Stimulated activated CD4-positive, alpha-beta T cell treated with anti-CD3 and anti-CD28 coated beads, Interleukin-4, amount 100 ng/mL, for 1 hour (primary cell): ENCODE measurements around the gene KIF20A.
A peak's percentile ranks its signal among the peaks of the same experiment; 100 is the strongest.
"Not testable (repeated sequence)": the region's sequence is repeated elsewhere in the genome, so short reads cannot be mapped to it uniquely, and the experiment has no call there.

Experiments used
- DNase-seq: peaks from one replicate; pipeline ENCODE4 v3.0.0-alpha.2; 2020

The KIF20A gene

DNA sequence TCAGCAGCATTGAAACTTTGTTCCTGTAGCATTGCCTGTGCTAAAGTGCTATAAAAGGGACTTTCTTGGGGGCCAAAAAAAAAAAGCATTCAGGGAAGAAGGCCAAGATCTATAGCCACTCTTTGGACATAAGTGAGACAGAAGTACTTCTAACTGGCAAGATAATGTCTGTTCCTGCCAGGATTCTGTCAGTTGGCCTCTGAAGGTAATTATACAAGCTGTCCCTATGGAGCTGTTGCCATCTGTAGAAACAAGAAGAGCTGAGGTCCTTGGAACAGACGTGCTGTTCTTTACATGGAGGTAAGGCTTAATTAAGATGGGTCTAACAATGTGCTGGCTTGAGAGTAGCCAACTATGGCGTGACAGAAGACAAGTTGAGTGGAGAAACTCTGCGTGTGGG, 9.7 kb downstream of the KIF20A start:
- DNase-seq, result no peak

- DNase-seq, result no peak
Observed at GRCh38 chr5:138192826-138193225, 13.9 kb downstream of the KIF20A start.

GRCh38 chr5:138193859-138194258, 14.9 kb downstream of the KIF20A start:
- not testable (repeated sequence) for DNase-seq

GRCh38 chr5:138210985-138211384, 32.1 kb downstream of the KIF20A start:
- no peak for DNase-seq

- DNase-seq, result no peak
Observed at GRCh38 chr5:138212828-138213160, 33.9 kb downstream of the KIF20A start.

GRCh38 chr5:138213161-138214029, 34.5 kb downstream of the KIF20A start, which contains the start of gene CDC23:
Gene CDC23, minus strand, starts transcription at chr5:138213323. Its CDS starts 11 bp downstream, at chr5:138213312.
- peak; percentile 82 for DNase-seq

DNA sequence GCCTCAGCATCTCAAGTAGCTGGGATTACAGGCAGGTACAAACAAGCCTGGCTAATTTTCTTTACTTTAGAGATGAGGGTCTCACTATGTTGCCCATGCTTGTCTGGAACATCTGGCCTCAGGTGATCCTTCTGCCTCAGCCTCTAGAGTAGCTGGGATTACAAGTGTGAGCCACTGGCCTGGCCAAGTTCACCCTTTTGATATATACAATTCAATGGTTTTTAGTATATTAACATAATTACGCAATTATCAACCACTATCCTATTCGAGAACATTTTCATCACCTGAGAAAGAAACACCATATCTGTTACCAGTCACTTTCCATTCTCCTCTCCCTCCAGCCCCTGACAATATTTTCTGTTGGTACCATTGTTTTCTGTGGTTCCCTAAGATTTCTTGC, 37.9 kb downstream of the KIF20A start:
- no peak for DNase-seq

DNA sequence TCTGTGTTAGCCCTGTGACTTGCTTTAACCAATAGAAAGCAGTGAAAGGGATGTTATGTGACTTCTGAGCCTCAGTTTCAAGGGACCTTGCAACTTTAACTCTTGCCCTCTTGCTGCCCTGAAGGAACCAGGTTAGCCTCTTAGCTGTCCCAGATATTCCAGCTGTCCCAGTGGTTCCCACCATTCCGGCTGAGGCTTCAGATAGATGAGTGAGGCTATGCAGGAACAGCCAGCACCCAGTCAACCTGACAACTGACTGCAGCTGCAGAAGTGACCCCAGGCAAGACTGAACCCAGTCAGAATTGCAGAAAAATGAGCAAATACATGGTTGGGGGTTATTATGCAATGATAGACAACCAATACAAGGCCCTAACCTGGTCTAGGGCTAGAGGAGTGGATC, 44.6 kb downstream of the KIF20A start:
- DNase-seq, result no peak

GRCh38 chr5:138224712-138225111, 45.8 kb downstream of the KIF20A start:
- no peak for DNase-seq

- no peak for DNase-seq
Observed at GRCh38 chr5:138226910-138227309, 48.0 kb downstream of the KIF20A start.

DNA sequence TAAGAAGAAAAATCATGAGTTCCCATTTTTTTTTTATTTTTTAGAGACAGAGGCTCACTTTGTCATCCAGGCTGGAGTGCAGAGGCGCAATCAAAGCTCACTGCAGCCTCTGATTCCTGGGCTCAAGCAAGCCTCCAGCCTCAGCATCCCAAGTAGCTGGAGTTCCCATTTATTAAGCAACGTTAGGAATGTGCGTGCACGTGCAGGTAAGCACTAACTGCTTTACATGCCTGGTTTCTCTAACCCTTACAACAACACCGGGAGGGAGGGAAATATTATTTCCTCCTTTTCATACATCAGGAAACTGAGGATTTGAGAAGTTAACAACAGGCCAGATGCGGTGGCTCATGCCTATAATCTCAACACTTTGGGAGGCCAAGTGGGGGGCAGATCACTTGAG, 50.5 kb downstream of the KIF20A start:
- no peak for DNase-seq

- no peak for DNase-seq
Observed at GRCh38 chr5:138230261-138230660, 51.3 kb downstream of the KIF20A start.

- DNase-seq, result no peak
Observed at GRCh38 chr5:138230981-138231589, 52.2 kb downstream of the KIF20A start.

- DNase-seq, result no peak
Observed at GRCh38 chr5:138233280-138233679, 54.4 kb downstream of the KIF20A start.

DNA sequence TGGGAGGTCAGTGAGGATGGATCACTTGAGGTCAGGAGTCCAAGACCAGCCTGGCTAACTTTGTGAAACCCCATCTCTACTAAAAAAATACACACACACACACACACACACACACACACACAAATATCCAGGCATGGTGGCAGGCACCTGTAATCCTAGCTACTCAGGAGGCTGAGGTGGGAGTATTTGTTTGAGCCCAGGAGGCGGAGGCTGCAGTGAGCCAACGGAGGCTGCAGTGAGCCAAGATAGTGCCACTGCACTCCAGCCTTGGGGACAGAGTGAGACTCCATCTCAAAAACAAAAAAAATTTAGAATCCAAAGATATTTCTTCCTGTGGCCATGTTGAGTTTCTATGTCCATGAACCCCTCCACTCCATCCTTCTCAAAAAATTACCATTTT, 55.7 kb downstream of the KIF20A start:
- DNase-seq, result no peak
